ENCODE results near the gene ZNF45.
A peak's percentile ranks its signal among the peaks of the same experiment; 100 is the strongest.
"Not testable (repeated sequence)": the region's sequence is repeated elsewhere in the genome, so short reads cannot be mapped to it uniquely, and the experiment has no call there.

The ZNF45 gene

GRCh38 chr19:43913383-43913782 is 21.7 kb downstream of the ZNF45 start:
- DNase-seq (ENCODE audit: low spot score) = no peak

DNA sequence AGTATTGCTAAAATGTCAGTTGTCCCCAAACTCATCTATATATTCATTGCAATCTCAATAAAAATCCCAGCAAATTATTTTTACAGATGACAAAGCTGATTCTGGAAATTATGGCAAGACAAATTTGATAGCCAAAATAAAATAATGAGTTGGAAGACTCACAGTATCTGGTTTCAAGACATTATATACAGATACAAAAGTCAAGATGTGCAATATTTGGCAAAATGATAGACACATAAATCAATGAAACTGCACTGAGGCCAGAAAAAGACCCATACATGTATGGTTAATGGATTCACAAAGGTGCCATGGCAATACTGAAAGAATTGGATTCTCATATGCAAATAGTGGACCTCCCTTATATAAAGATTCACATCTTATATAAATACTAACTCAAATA is 24.2 kb downstream of the ZNF45 start:
- no peak for DNase-seq (ENCODE audit: low spot score)

DNA sequence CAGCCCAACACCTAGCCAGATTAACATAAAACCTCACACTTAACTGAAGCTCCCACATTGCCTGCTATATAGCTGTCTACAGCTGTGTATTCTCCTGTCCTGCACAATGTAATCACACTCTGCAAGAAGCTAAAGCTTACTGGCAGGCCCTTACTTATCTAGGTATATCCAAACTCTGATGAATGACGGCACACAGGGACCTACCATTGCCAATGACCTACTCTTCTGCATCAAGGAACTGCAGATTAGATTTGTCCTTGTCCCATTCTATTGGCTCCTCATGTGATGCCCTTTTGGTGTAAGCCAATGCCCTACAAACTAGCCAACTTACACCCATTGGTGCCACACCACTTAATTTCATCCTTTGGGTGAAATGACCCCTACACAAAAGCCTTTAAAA is 26.4 kb downstream of the ZNF45 start:
- DNase-seq (ENCODE audit: low spot score) = no peak

- DNase-seq (ENCODE audit: low spot score) = no peak
These were observed 28.3 kb downstream of the ZNF45 start for GRCh38 chr19:43906774-43907173.

- no peak for DNase-seq (ENCODE audit: low spot score)
These were observed 29.2 kb downstream of the ZNF45 start for GRCh38 chr19:43905897-43906296.

- no peak for DNase-seq (ENCODE audit: low spot score)
These were observed 32.7 kb downstream of the ZNF45 start for GRCh38 chr19:43902399-43902798.

GRCh38 chr19:43901395-43902390 is 33.4 kb downstream of the ZNF45 start:
- peak; percentile 38 for DNase-seq (ENCODE audit: low spot score)

DNA sequence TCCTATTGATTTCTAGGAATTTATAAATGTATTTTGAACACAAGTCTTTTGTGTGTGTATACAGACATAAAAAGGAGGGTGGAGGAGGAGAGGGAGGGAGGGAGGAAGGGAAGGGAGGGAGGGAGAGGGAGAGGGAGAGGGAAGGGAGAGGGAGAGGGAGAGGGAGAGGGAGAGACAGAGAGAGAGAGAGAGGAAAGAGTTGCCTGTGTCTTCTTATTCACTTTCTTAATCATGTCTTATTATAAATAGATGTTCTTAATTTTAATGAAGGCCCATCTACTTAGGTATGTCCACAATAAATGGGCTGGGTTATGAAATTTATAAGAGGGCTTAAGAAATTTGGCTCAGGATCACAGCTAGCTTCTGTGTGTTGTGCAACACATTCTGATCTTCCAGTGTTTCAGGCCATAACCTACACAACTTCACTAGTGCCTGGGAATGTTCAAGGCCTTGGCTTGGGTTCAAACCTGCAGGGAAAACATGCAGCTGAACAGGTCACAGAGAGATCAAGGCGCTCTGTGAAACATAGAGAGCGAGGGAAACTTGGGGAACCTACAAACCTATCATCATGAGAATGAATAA is 39.3 kb downstream of the ZNF45 start:
- no peak for DNase-seq (ENCODE audit: low spot score)

DNA sequence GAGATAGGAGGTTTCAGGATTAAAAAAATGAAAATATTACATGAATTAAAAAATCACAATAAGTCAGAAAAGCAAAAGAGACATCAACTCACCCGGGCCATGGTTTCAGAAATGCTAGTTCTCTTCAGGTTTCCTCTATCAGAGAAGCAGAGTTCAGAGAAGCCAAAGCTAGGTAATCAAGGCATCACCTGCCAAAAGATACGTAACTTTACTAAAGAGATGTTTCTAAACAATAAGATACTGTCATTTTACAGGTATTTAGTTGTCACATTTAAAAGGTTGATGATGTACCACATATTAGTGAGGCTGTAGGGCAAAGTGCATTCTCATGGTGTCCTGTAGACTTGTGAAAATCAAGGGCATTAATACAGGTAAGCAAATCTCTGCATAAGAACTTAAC is 51.2 kb downstream of the ZNF45 start, which contains the start of gene ZNF404:
ZNF404 (minus strand) TSS at position 101 of the 400 bp plus-strand sequence.
- DNase-seq (ENCODE audit: low spot score) = no peak

DNA sequence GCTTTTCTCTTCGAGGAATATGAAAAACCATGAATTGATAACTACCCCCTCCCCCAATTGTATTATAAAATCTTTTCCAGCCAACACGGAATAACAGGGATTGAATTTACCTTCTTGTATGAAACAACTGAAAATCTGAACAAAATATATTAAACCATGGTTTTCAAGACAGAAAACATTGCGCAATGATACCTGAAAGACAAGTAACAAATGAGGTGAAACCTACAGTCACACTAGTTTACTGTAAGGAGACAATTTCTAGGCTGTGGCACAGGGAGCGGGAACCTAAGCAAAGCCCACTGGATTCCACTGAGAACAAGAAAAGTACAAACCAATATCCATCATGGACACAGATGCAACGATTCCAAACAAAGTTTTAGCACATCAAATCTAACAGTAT is 54.6 kb downstream of the ZNF45 start:
- no peak for DNase-seq (ENCODE audit: low spot score)

DNA sequence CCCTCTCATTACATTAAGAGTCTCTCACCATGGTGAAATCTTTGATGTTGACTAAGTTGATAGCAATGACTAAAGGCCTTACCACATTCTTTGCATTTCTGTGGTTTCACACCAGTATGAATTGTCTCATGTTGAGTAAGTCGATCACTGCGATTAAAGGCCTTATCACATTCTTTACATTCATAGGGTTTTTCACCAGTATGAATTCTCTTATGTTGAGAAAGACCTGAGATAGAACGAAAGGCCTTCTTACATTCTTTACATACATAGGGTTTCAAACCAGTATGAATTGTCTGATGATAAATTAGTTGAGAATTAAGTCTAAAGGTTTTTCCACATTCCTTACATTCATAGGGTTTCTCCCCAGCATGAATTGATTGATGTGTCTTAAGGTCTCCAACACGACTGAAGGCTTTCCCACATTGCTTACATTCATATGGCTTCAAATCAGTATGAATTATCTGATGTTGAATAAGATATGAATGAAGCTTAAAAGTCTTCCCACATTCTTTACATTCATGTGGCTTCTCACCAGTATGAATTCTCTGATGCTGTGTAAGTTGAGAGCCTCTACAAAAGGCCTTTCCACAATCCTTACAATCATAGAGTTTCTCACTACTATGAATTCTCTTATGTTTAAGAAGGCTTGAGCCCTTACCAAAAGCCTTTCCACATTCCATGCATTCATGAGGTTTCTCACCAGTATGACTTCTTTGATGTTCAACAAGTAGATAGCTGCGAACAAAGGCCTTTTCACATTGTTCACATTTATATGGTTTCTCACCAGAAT is 62.3 kb downstream of the ZNF45 start:
- DNase-seq (ENCODE audit: low spot score) = no peak

- not testable (repeated sequence) for DNase-seq (ENCODE audit: low spot score)
These were observed 68.2 kb downstream of the ZNF45 start for GRCh38 chr19:43866923-43867322.

Data from D341Med (cell line).